Thoracic aorta (tissue), 2 donors: ENCODE measurements around the gene CNGA2. TPM values are rescaled to one million over a fixed set of nuclear protein-coding genes. Genes with fewer than 3 reads are reported as not detected.

Source experiments
- ATAC-seq: fragments of 150-250 bp; one replicate; pipeline ENCODE4 v1.8.0; 2017; ENCODE audit warnings: low read depth; ENCODE audit not compliant: insufficient number of reproducible peaks, low FRiP score
- DNase-seq: peaks from one replicate; pipeline ENCODE4 v3.0.0-alpha.2; 2020; ENCODE audit warnings: low spot score
- H3K27ac ChIP-seq, 2 donors: fragments of 200-600 bp; sonication (generic); 1 replicate in 1 of 2; 2 replicates in 1 of 2; pipeline ENCODE4 v1.5.1; 2016; ENCODE audit warnings: mild to moderate bottlenecking in 2 of 2, moderate library complexity in 2 of 2
- H3K27me3 ChIP-seq: fragments of 200-600 bp; sonication (generic); replicated peaks from 2 replicates; pipeline ENCODE4 v1.6.0; 2016; ENCODE audit warnings: mild to moderate bottlenecking; ENCODE audit not compliant: insufficient read depth
- H3K36me3 ChIP-seq: fragments of 200-600 bp; sonication (generic); one replicate; pipeline ENCODE4 v1.5.1; 2016
- H3K4me1 ChIP-seq, 2 donors: fragments of 200-600 bp; sonication (generic); 1 replicate in 1 of 2; 2 replicates in 1 of 2; pipeline versions ENCODE4 v1.5.1 to v1.6.0; 2016; ENCODE audit warnings: low read depth in 2 of 2, mild to moderate bottlenecking in 1 of 2; ENCODE audit not compliant: control insufficient read depth in 1 of 2
- H3K4me3 ChIP-seq: fragments of 200-600 bp; sonication (generic); 2 replicates; pipeline ENCODE4 v1.5.1; 2016; ENCODE audit warnings: mild to moderate bottlenecking
- H3K9me3 ChIP-seq: fragments of 200-600 bp; sonication (generic); 2 replicates; pipeline ENCODE4 v1.5.1; 2016
- total RNA-seq, 2 donors: library from RNA; depleted of rRNA; stranded (reverse); fragments of >200 nt; gene quantifications; one replicate each; pipeline versions ENCODE4 v1.1.0 to v1.2.3, GENCODE V29; 2016
- TF ChIP-seq, protein P1 (sequence below): fragments of 200-600 bp; sonication (generic); IDR thresholded peaks from one replicate; pipeline ENCODE4 v1.5.1; 2019; ENCODE audit warnings: antibody characterized with exemption

The CNGA2 gene
- total RNA-seq, result not detected

DNA sequence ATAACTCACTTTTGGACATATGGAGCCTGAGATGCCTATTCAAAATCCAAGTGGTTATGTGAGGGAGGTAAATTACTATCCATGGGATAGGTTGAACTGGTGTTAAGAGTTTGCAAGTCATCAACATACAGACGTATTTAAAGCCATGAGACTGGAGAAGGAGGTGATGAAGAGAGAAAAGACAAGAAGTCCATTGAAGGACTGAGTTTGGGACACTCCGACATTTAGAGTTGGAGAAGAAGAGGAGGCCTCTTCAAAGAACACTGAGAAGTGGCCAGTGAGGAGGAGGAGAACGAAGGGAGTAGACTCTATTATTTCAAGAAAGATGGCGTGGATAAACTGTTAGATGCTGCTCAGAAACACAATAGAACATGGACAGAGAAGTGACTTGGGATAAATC lies at the start of gene CNGA2:
Gene CNGA2 (plus strand): TSS at position 301 of the 400 bp plus-strand sequence. CDS start 3,738 bp downstream, outside the sequence.
- Histone ChIP-seq H3K27me3 (no peaks in the 10 kb centered on the region), H3K4me1 (no peaks in the 10 kb centered on the region), H3K36me3 (no peaks in the 10 kb centered on the region), H3K4me3 (no peak within 1 kb of the TSS), H3K9me3 (no peaks in the 10 kb centered on the region), H3K27ac (no peak within 1 kb of the TSS)
- TF ChIP-seq, protein P1, sequence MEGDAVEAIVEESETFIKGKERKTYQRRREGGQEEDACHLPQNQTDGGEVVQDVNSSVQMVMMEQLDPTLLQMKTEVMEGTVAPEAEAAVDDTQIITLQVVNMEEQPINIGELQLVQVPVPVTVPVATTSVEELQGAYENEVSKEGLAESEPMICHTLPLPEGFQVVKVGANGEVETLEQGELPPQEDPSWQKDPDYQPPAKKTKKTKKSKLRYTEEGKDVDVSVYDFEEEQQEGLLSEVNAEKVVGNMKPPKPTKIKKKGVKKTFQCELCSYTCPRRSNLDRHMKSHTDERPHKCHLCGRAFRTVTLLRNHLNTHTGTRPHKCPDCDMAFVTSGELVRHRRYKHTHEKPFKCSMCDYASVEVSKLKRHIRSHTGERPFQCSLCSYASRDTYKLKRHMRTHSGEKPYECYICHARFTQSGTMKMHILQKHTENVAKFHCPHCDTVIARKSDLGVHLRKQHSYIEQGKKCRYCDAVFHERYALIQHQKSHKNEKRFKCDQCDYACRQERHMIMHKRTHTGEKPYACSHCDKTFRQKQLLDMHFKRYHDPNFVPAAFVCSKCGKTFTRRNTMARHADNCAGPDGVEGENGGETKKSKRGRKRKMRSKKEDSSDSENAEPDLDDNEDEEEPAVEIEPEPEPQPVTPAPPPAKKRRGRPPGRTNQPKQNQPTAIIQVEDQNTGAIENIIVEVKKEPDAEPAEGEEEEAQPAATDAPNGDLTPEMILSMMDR, result no peak
- DNase-seq, result no peak
- no peak for ATAC-seq

GRCh38 chrX:151687635-151688034 lies 46.9 kb upstream of the CNGA2 start:
- Histone ChIP-seq H3K27ac (no peak overlapping the region), H3K27me3 (no peaks in the 10 kb centered on the region), H3K4me1 (no peaks in the 10 kb centered on the region), H3K9me3 (no peaks in the 10 kb centered on the region), H3K4me3 (no peak overlapping the region), H3K36me3 (no peaks in the 10 kb centered on the region)
- TF ChIP-seq, protein P1, result no peak
- DNase-seq, result no peak
- no peak for ATAC-seq

GRCh38 chrX:151688695-151689094 lies 45.9 kb upstream of the CNGA2 start:
- Histone ChIP-seq H3K4me1 (no peaks in the 10 kb centered on the region), H3K4me3 (no peak overlapping the region), H3K27me3 (no peaks in the 10 kb centered on the region), H3K9me3 (no peaks in the 10 kb centered on the region), H3K36me3 (no peaks in the 10 kb centered on the region), H3K27ac (no peak overlapping the region)
- TF ChIP-seq, protein P1, result no peak
- ATAC-seq, result no peak
- no peak for DNase-seq

GRCh38 chrX:151692825-151693224 lies 41.7 kb upstream of the CNGA2 start:
- DNase-seq, result no peak
- H3K27ac ChIP-seq, result no peak overlapping the region

GRCh38 chrX:151694121-151694520 lies 40.4 kb upstream of the CNGA2 start:
- DNase-seq (no peak), ATAC-seq (no peak)
- TF ChIP-seq, protein P1, result no peak
- no peaks in the 10 kb centered on the region for H3K9me3 ChIP-seq
- no peak overlapping the region for H3K4me3 ChIP-seq
- no peaks in the 10 kb centered on the region for H3K27me3 ChIP-seq
- no peaks in the 10 kb centered on the region for H3K4me1 ChIP-seq
- no peaks in the 10 kb centered on the region for H3K36me3 ChIP-seq
- H3K27ac ChIP-seq, result no peak overlapping the region

More at GRCh38 chrX:151692825-151693224, 41.7 kb upstream of the CNGA2 start:
- H3K27me3 ChIP-seq, result no peaks in the 10 kb centered on the region
- H3K9me3 ChIP-seq, result no peaks in the 10 kb centered on the region
- no peaks in the 10 kb centered on the region for H3K36me3 ChIP-seq
- no peak for ATAC-seq
- H3K4me1 ChIP-seq, result no peaks in the 10 kb centered on the region
- H3K4me3 ChIP-seq, result no peak overlapping the region
- TF ChIP-seq, protein P1, result no peak
